ENCODE data around the gene CCDC90B.

The CCDC90B gene

GRCh38 chr11:83335446-83336070 is 49.4 kb upstream of the CCDC90B start:
- Histone ChIP-seq H3K4me3 (ENCODE audit: low read depth, low read length) (no peak overlapping the region), H3K4me1 (ENCODE audit: control insufficient read depth, insufficient read depth, low read length) (no peaks in the 10 kb centered on the region), H3K9me3 (ENCODE audit: control insufficient read depth, insufficient read depth, low read depth, low read length) (no peaks in the 10 kb centered on the region), H3K27ac (ENCODE audit: extremely low read depth, low read depth, low read length) (no peak overlapping the region), H3K36me3 (ENCODE audit: control insufficient read depth in 2 of 2, insufficient read depth in 1 of 2, low read length in 2 of 2) (no peaks in the 10 kb centered on the region)
- ChIA-PET CTCF (interaction anchor here (1.2 kb wide), 1 partner anchor 43 kb away, joined by 3 read pairs; no protein-coding TSS in a partner anchor), POLR2A (no interaction called here)
- TF ChIP-seq ZNF2 (tag by site-specific recombination; IDR thresholded peaks at IDR 0.05), result no peak
- TF ChIP-seq ZNF26 (tag by site-specific recombination; IDR thresholded peaks at IDR 0.05), result no peak
- TF ChIP-seq ZNF549 (tag by site-specific recombination; IDR thresholded peaks at IDR 0.05), result no peak
- no peak for TF ChIP-seq ZNF148 (tag by site-specific recombination; IDR thresholded peaks at IDR 0.05; ENCODE audit: borderline replicate concordance)
- TF ChIP-seq OVOL3 (tag by site-specific recombination; IDR thresholded peaks at IDR 0.05), result no peak
- TF ChIP-seq ZNF654 (tag by site-specific recombination; IDR thresholded peaks at IDR 0.05; ENCODE audit: low read depth), result no peak
- no peak for TF ChIP-seq ZNF404 (tag by site-specific recombination; IDR thresholded peaks at IDR 0.05)
- no peak for TF ChIP-seq ZNF514 (tag by site-specific recombination; IDR thresholded peaks at IDR 0.05)
- TF ChIP-seq ZBTB20 (tag by site-specific recombination; IDR thresholded peaks at IDR 0.05), result no peak
- TF ChIP-seq ZNF571 (tag by site-specific recombination; IDR thresholded peaks at IDR 0.05), result no peak
- TF ChIP-seq ZNF292 (tag by site-specific recombination; IDR thresholded peaks at IDR 0.05; ENCODE audit: borderline replicate concordance, low read depth), result no peak
- no peak for TF ChIP-seq REST (tag by site-specific recombination; IDR thresholded peaks at IDR 0.05)

GRCh38 chr11:83330303-83330702 is 44.1 kb upstream of the CCDC90B start:
- Histone ChIP-seq H3K36me3 (ENCODE audit: control insufficient read depth in 2 of 2, insufficient read depth in 1 of 2, low read length in 2 of 2) (no peaks in the 10 kb centered on the region), H3K4me1 (ENCODE audit: control insufficient read depth, insufficient read depth, low read length) (no peaks in the 10 kb centered on the region), H3K9me3 (ENCODE audit: control insufficient read depth, insufficient read depth, low read depth, low read length) (no peaks in the 10 kb centered on the region), H3K27ac (ENCODE audit: extremely low read depth, low read depth, low read length) (no peak overlapping the region), H3K4me3 (ENCODE audit: low read depth, low read length) (no peak overlapping the region)
- TF ChIP-seq ZNF266 (tag by site-specific recombination; IDR thresholded peaks at IDR 0.05; ENCODE audit: low read depth) (no peak), ZNF16 (tag by site-specific recombination; IDR thresholded peaks at IDR 0.05; ENCODE audit: low read depth) (no peak), ZNF157 (tag by site-specific recombination; IDR thresholded peaks at IDR 0.05) (no peak), YY2 (tag by site-specific recombination; IDR thresholded peaks at IDR 0.05) (no peak), MEIS1 (CRISPR knock-in tag; IDR thresholded peaks at IDR 0.05; ENCODE audit: borderline replicate concordance) (no peak), ZNF148 (tag by site-specific recombination; IDR thresholded peaks at IDR 0.05; ENCODE audit: borderline replicate concordance) (no peak), ZNF280C (tag by site-specific recombination; IDR thresholded peaks at IDR 0.05) (no peak), GLI2 (tag by site-specific recombination; IDR thresholded peaks at IDR 0.05; ENCODE audit: borderline replicate concordance, low read depth) (no peak), TRIM28 (IDR thresholded peaks at IDR 0.05; ENCODE audit: borderline replicate concordance, low read length) (no peak)
- CTCF ChIA-PET, result no interaction called here
- POLR2A ChIA-PET, result no interaction called here

Measured in HEK293 (cell line).